PC-3 (cell line): ENCODE data around the gene TXLNA.

ENCODE experiments used
- CTCF ChIP-seq: fragments of 300-600 bp; sonication (generic); conservative IDR thresholded peaks from 2 replicates; pipeline ENCODE4 v1.5.1; 2017; ENCODE audit warnings: antibody characterized with exemption, low read depth, mild to moderate bottlenecking, low read length
- EZH2 ChIP-seq: fragments of 300-600 bp; sonication (generic); IDR thresholded peaks from one replicate; pipeline ENCODE4 v1.6.1; 2017; ENCODE audit warnings: antibody characterized with exemption, mild to moderate bottlenecking, low read length; ENCODE audit not compliant: unreplicated experiment
- EZH2phosphoT487 ChIP-seq: fragments of 300-600 bp; sonication (generic); IDR thresholded peaks from 2 replicates; pipeline ENCODE4 v1.6.1; 2018; ENCODE audit warnings: mild to moderate bottlenecking, antibody characterized with exemption, low read length, borderline replicate concordance

GRCh38 chr1:32178380-32179192 is 889 bp upstream of the TXLNA start:
- TF ChIP-seq CTCF (no peak), EZH2phosphoT487 (no peak), EZH2 (no peak)
